Thyroid gland (tissue), 4 donors: ENCODE data around the gene MT4. TPM values are rescaled to one million over a fixed set of nuclear protein-coding genes. Genes with fewer than 3 reads are reported as not detected.

ENCODE experiments used
- DNase-seq, 2 donors: peaks; one replicate each; pipeline ENCODE4 v3.0.0-alpha.2; 2019
- H3K27ac ChIP-seq, 3 donors: fragments of 200-600 bp; sonication (generic); 1 replicate in 2 of 3; 2 replicates in 1 of 3; pipeline ENCODE4 v1.5.1; 2016 to 2019; ENCODE audit warnings: mild to moderate bottlenecking in 1 of 3, moderate library complexity in 1 of 3
- H3K27me3 ChIP-seq: fragments of 200-600 bp; sonication (generic); one replicate; pipeline ENCODE4 v1.5.1; 2019
- H3K36me3 ChIP-seq, 2 donors: fragments of 200-600 bp; sonication (generic); one replicate each; pipeline ENCODE4 v1.5.1; 2016 to 2019
- H3K4me1 ChIP-seq, 2 donors: fragments of 200-600 bp; sonication (generic); one replicate each; pipeline ENCODE4 v1.5.1; 2017 to 2019
- H3K4me3 ChIP-seq, 3 donors: fragments of 200-600 bp; sonication (generic); replicated peaks in 1 of 3; 1 replicate in 2 of 3; 2 replicates in 1 of 3; pipeline ENCODE4 v1.5.1; 2016; ENCODE audit warnings: mild to moderate bottlenecking in 1 of 3
- H3K9me3 ChIP-seq: fragments of 200-600 bp; sonication (generic); one replicate; pipeline ENCODE4 v1.5.1; 2017
- CTCF ChIP-seq, 6 experiments: fragments of 200-600 bp in 3 of 6; fragments of 450-650 bp in 3 of 6; sonication (generic) in 3 of 6; IDR thresholded peaks; one replicate each; pipeline ENCODE4 v1.5.1; 2016 to 2019; ENCODE audit warnings: antibody characterized with exemption in 6 of 6, mild to moderate bottlenecking in 2 of 6, inconsistent platforms in 1 of 6, moderate library complexity in 1 of 6
- POLR2A ChIP-seq, 2 donors: fragments of 450-650 bp; IDR thresholded peaks; one replicate each; pipeline ENCODE4 v1.6.1; 2017; ENCODE audit warnings: antibody characterized with exemption in 2 of 2, mild to moderate bottlenecking in 2 of 2, moderate library complexity in 1 of 2
- WGBS, 2 donors: methylation state at CpG; one replicate each; pipeline ENCODE4 v1.1.5; 2017; 5-methylcytosine and 5-hydroxymethylcytosine counted together
- intact Hi-C: fragments of 100-400 bp; cut with DNase I; formaldehyde crosslinking; loops from one replicate; pipeline ENCODE4 v1.15.1; 2023
- total RNA-seq, 4 donors: library from RNA; depleted of rRNA; stranded (reverse); fragments of >200 nt; gene quantifications; one replicate each; pipeline ENCODE4 v1.2.3, GENCODE V29; 2016

The MT4 gene
- total RNA-seq, 4 donors from 2014 or later, result not detected

- Histone ChIP-seq H3K4me3 (no peak overlapping the region), H3K9me3 (no peaks in the 10 kb centered on the region), H3K27me3 (no peaks in the 10 kb centered on the region), H3K36me3 (no peaks in the 10 kb centered on the region), H3K27ac (no peak overlapping the region), H3K4me1 (no peaks in the 10 kb centered on the region)
- TF ChIP-seq POLR2A (IDR thresholded peaks at IDR 0.05), result no peak
- no peak for TF ChIP-seq CTCF (IDR thresholded peaks at IDR 0.05)
- DNase-seq, result no peak
- WGBS, 2 donors, result 85 to 93% methylated on average over 6 to 8 of the region's 8 CpGs
- intact Hi-C loops, result loop anchor here (10.0 kb wide), 1 partner anchor 60 kb away; no protein-coding TSS in a partner anchor
Observed at GRCh38 chr16:56534847-56535383, 30.0 kb upstream of the MT4 start.

GRCh38 chr16:56538331-56538730 lies 26.5 kb upstream of the MT4 start:
- Histone ChIP-seq H3K9me3 (no peaks in the 10 kb centered on the region), H3K36me3 (no peaks in the 10 kb centered on the region), H3K4me1 (no peaks in the 10 kb centered on the region), H3K27me3 (no peaks in the 10 kb centered on the region), H3K27ac (no peak overlapping the region), H3K4me3 (no peak overlapping the region)
- WGBS, 2 donors, result 93% methylated on average over 7 of the region's 7 CpGs
- intact Hi-C loops, result loop anchor here (10.0 kb wide), 1 partner anchor 56 kb away; no protein-coding TSS in a partner anchor
- DNase-seq, result no peak
- TF ChIP-seq POLR2A (IDR thresholded peaks at IDR 0.05) (no peak), CTCF (IDR thresholded peaks at IDR 0.05) (no peak)

GRCh38 chr16:56539656-56540055 lies 25.2 kb upstream of the MT4 start:
- Histone ChIP-seq H3K27me3 (no peaks in the 10 kb centered on the region), H3K4me3 (no peak overlapping the region), H3K4me1 (no peaks in the 10 kb centered on the region), H3K27ac (no peak overlapping the region), H3K36me3 (no peaks in the 10 kb centered on the region), H3K9me3 (no peaks in the 10 kb centered on the region)
- TF ChIP-seq POLR2A (IDR thresholded peaks at IDR 0.05) (no peak), CTCF (IDR thresholded peaks at IDR 0.05) (no peak)
- intact Hi-C loops, result loop anchor here (10.0 kb wide), 1 partner anchor 55 kb away; no protein-coding TSS in a partner anchor
- WGBS, 2 donors, result 71 to 76% methylated on average over 4 of the region's 4 CpGs
- no peak for DNase-seq

- Histone ChIP-seq H3K9me3 (no peaks in the 10 kb centered on the region), H3K36me3 (no peaks in the 10 kb centered on the region), H3K4me3 (no peak overlapping the region), H3K27me3 (no peaks in the 10 kb centered on the region), H3K27ac (no peak overlapping the region), H3K4me1 (no peaks in the 10 kb centered on the region)
- TF ChIP-seq CTCF (IDR thresholded peaks at IDR 0.05), result no peak
- TF ChIP-seq POLR2A (IDR thresholded peaks at IDR 0.05), result no peak
- DNase-seq, result no peak
- intact Hi-C loops, result no loop called here
- WGBS, 2 donors, result 5 to 15% methylated on average over 2 of the region's 2 CpGs
Observed at GRCh38 chr16:56542039-56542438, 22.8 kb upstream of the MT4 start.

GRCh38 chr16:56547120-56547948 lies 17.5 kb upstream of the MT4 start:
- H3K9me3 ChIP-seq, result no peaks in the 10 kb centered on the region
- no peaks in the 10 kb centered on the region for H3K36me3 ChIP-seq
- no peak for TF ChIP-seq CTCF (IDR thresholded peaks at IDR 0.05)
- no peak for TF ChIP-seq POLR2A (IDR thresholded peaks at IDR 0.05)
- DNase-seq, result no peak
- H3K4me1 ChIP-seq, result peaks cover 4 to 9% of the 10 kb centered on the region in 2 donors
- H3K27ac ChIP-seq, result no peak overlapping the region
- H3K27me3 ChIP-seq, result no peaks in the 10 kb centered on the region
- intact Hi-C loops, result no loop called here
- H3K4me3 ChIP-seq, result no peak overlapping the region
- WGBS, 2 donors, result 36 to 46% methylated on average over 12 of the region's 12 CpGs
